Fibroblast of mammary gland (primary cell): ENCODE results near the gene TNK2.

Source experiments
- DNase-seq: peaks from one replicate; pipeline ENCODE4 v3.0.0-alpha.2; 2010; ENCODE audit warnings: low read depth
- H3K4me3 ChIP-seq: 2 replicates; pipeline ENCODE4 v1.5.1; 2011; ENCODE audit warnings: low read depth, mild to moderate bottlenecking, low read length, moderate library complexity; ENCODE audit not compliant: control insufficient read depth
- CTCF ChIP-seq: conservative IDR thresholded peaks from 2 replicates; pipeline ENCODE4 v1.5.1; 2011; ENCODE audit warnings: low read depth, low read length, inconsistent platforms; ENCODE audit not compliant: control insufficient read depth, insufficient read depth

The TNK2 gene

GRCh38 chr3:195838714-195839113 lies 69.6 kb downstream of the TNK2 start:
- DNase-seq: no peak
- TF ChIP-seq CTCF: no peak
- H3K4me3 ChIP-seq: no peak overlapping the region

GRCh38 chr3:195836476-195837135 lies 71.7 kb downstream of the TNK2 start:
- no peak for TF ChIP-seq CTCF
- no peak overlapping the region for H3K4me3 ChIP-seq
- DNase-seq: no peak

GRCh38 chr3:195835791-195836190 lies 72.6 kb downstream of the TNK2 start:
- TF ChIP-seq CTCF: no peak
- no peak overlapping the region for H3K4me3 ChIP-seq
- DNase-seq: no peak

- no peak overlapping the region for H3K4me3 ChIP-seq
- TF ChIP-seq CTCF: no peak
- DNase-seq: no peak
Observed at GRCh38 chr3:195834675-195835583, 73.4 kb downstream of the TNK2 start.

GRCh38 chr3:195829897-195830254 lies 78.5 kb downstream of the TNK2 start:
- no peak for TF ChIP-seq CTCF
- H3K4me3 ChIP-seq: no peak overlapping the region
- DNase-seq: no peak

DNA sequence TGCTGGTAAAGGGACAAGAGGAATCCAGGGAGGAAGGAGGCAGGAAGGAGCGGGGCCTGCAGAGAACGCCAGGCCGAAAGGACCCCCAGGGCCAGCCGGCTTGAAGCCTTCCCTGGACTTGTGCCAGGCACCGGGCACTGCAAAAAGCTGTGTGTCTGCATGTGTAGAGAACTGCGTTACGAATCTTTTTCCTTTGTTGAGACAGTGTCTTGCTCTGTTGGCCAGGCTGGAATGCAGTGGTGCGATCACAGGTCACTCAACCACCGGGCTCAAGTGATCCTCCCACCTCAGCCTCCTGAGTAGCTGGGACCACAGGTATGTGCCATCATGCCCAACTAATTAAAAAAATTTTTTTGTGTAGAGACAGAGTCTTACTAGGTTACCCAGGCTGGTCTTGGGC lies 79.6 kb downstream of the TNK2 start:
- no peak for TF ChIP-seq CTCF
- DNase-seq: no peak
- H3K4me3 ChIP-seq: no peak overlapping the region
